GM12891 (cell line): ENCODE measurements around the gene FSTL5.

Source experiments
- PAX5 ChIP-seq: IDR thresholded peaks from 2 replicates; pipeline ENCODE4 v1.6.1; 2011; ENCODE audit warnings: low read length, moderate library complexity, mild to moderate bottlenecking; ENCODE audit not compliant: insufficient read depth, severe bottlenecking
- POLR2A ChIP-seq: IDR thresholded peaks from 2 replicates; pipeline ENCODE4 v1.6.1; 2011; ENCODE audit warnings: low read depth, low read length, control low read depth
- POLR2AphosphoS5 ChIP-seq: IDR thresholded peaks from 2 replicates; pipeline ENCODE4 v1.6.1; 2011; ENCODE audit warnings: low read depth, low read length, control low read depth
- POU2F2 ChIP-seq: IDR thresholded peaks from 2 replicates; pipeline ENCODE4 v1.6.1; 2011; ENCODE audit warnings: low read depth, mild to moderate bottlenecking, control low read depth, low read length, moderate library complexity
- TAF1 ChIP-seq: IDR thresholded peaks from 2 replicates; pipeline ENCODE4 v1.6.1; 2011; ENCODE audit warnings: low read depth, low read length, control low read depth

- TF ChIP-seq POLR2A = no peak
- no peak for TF ChIP-seq TAF1
- TF ChIP-seq POLR2AphosphoS5 = no peak
- TF ChIP-seq PAX5 = no peak
- TF ChIP-seq POU2F2 = no peak
Measured at GRCh38 chr4:162151386-162151785, 12.4 kb downstream of the FSTL5 start.
